Measurements from ENCODE around the gene ACTL8. TPM values are rescaled to one million over a fixed set of nuclear protein-coding genes. Genes with fewer than 3 reads are reported as not detected.

Gene ACTL8
- total RNA-seq, 4 donors from 2014 or later = not detected

- Histone ChIP-seq H3K4me1 (no peaks in the 10 kb centered on the region), H3K9me3 (no peaks in the 10 kb centered on the region), H3K27me3 (peaks cover 21% of the 10 kb centered on the region in 3 donors), H3K4me3 (no peak overlapping the region), H3K36me3 (no peaks in the 10 kb centered on the region), H3K27ac (no peak overlapping the region)
- in situ Hi-C loops (cut with MboI; ENCODE audit: low sequenced_read_pairs in 4 of 4) = no loop called here
- no peak for ATAC-seq
- DNase-seq = no peak
- intact Hi-C loops (cut with DNase I; ENCODE audit: low total_unique reads) = no loop called here
- no peak for TF ChIP-seq POLR2A (IDR thresholded peaks at IDR 0.05)
- TF ChIP-seq CTCF (IDR thresholded peaks at IDR 0.05 in 4 of 5, conservative IDR thresholded peaks at IDR 0.05 in 1 of 5) = no peak
These were observed 70.4 kb downstream of the ACTL8 start for GRCh38 chr1:17825273-17826164.

GRCh38 chr1:17826165-17826488 lies 71.0 kb downstream of the ACTL8 start:
- Histone ChIP-seq H3K9me3 (no peaks in the 10 kb centered on the region), H3K36me3 (no peaks in the 10 kb centered on the region), H3K27ac (no peak overlapping the region), H3K4me3 (no peak overlapping the region), H3K4me1 (no peaks in the 10 kb centered on the region), H3K27me3 (peaks cover 21% of the 10 kb centered on the region in 3 donors)
- DNase-seq = peak in 1 of 2 donors; percentile 17
- in situ Hi-C loops (cut with MboI; ENCODE audit: low sequenced_read_pairs in 4 of 4) = no loop called here
- intact Hi-C loops (cut with DNase I; ENCODE audit: low total_unique reads) = no loop called here
- TF ChIP-seq POLR2A (IDR thresholded peaks at IDR 0.05) (no peak), CTCF (IDR thresholded peaks at IDR 0.05 in 4 of 5, conservative IDR thresholded peaks at IDR 0.05 in 1 of 5) (peak in 4 of 5 experiments; percentile 32 to 51 (median 43))
- no peak for ATAC-seq

- no peak for ATAC-seq
These were observed 73.9 kb downstream of the ACTL8 start for GRCh38 chr1:17828991-17829390.

GRCh38 chr1:17829579-17829978 lies 74.4 kb downstream of the ACTL8 start:
- no peak overlapping the region for H3K4me3 ChIP-seq
- no peaks in the 10 kb centered on the region for H3K9me3 ChIP-seq
- no peaks in the 10 kb centered on the region for H3K4me1 ChIP-seq
- TF ChIP-seq POLR2A (IDR thresholded peaks at IDR 0.05) (no peak), CTCF (IDR thresholded peaks at IDR 0.05 in 4 of 5, conservative IDR thresholded peaks at IDR 0.05 in 1 of 5) (no peak)
- in situ Hi-C loops (cut with MboI; ENCODE audit: low sequenced_read_pairs in 4 of 4) = no loop called here
- DNase-seq (no peak), ATAC-seq (no peak)
- H3K36me3 ChIP-seq = no peaks in the 10 kb centered on the region
- peaks cover 15 to 31% (median 25%) of the 10 kb centered on the region in 3 donors for H3K27me3 ChIP-seq
- intact Hi-C loops (cut with DNase I; ENCODE audit: low total_unique reads) = no loop called here
- H3K27ac ChIP-seq = no peak overlapping the region

More at GRCh38 chr1:17828991-17829390, 73.9 kb downstream of the ACTL8 start:
- DNase-seq = no peak
- Histone ChIP-seq H3K4me3 (no peak overlapping the region), H3K27ac (no peak overlapping the region), H3K9me3 (no peaks in the 10 kb centered on the region), H3K4me1 (no peaks in the 10 kb centered on the region), H3K27me3 (peaks cover 15 to 29% (median 25%) of the 10 kb centered on the region in 3 donors), H3K36me3 (no peaks in the 10 kb centered on the region)
- TF ChIP-seq CTCF (IDR thresholded peaks at IDR 0.05 in 4 of 5, conservative IDR thresholded peaks at IDR 0.05 in 1 of 5) (no peak), POLR2A (IDR thresholded peaks at IDR 0.05) (no peak)
- in situ Hi-C loops (cut with MboI; ENCODE audit: low sequenced_read_pairs in 4 of 4) = no loop called here
- intact Hi-C loops (cut with DNase I; ENCODE audit: low total_unique reads) = no loop called here
